ENCODE data around the gene ALKBH5. TPM values are rescaled to one million over a fixed set of nuclear protein-coding genes. Genes with fewer than 3 reads are reported as not detected.

ALKBH5 gene
- total and polyA plus RNA-seq, 9 of the 15 experiments (the other 6 are each of a cell fraction or from before 2014, with no cell fraction given) = 11.4 to 70.0 (median 47.4) TPM

DNA sequence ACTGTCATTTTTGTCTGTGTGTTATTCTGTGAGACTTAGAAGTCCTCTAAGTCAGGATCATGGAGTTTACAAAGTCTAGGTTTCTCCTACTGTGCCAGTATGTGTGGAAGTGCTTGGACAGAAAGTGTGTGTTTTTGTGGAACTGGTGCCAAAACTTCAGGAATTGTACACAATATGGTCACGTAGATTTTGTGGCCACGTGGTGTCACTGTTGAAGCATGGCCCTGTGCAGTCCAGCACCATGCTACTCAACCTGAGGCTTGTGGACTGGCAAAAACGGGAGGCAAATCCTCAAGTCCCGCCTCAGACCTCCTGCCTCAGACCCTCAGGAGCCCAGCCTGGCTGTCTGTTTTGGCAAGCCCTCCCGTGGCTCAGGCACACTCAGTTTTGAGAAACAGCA is 16.7 kb upstream of the ALKBH5 start:
- ChIA-PET CTCF (ENCODE audit: low intra/inter-chr PET ratio) (no interaction called here), POLR2A (no interaction called here)
- peaks cover 14 to 25% of the 10 kb centered on the region in 2 experiments for H3K4me1 ChIP-seq (replicated peaks in 1 of 2; ENCODE audit: control insufficient read depth in 2 of 2, insufficient read depth in 2 of 2, low read length in 2 of 2)
- H3K79me2 ChIP-seq (ENCODE audit: control insufficient read depth, insufficient read depth, low read length) = no peaks in the 10 kb centered on the region
- H2AFZ ChIP-seq (ENCODE audit: low read depth, low read length) = peak overlapping the region; percentile 65
- intact Hi-C loops (cut with micrococcal nuclease) = no loop called here
- no peak overlapping the region for H3K27ac ChIP-seq (ENCODE audit: extremely low read depth, low read depth, low read length)
- H3K9me1 ChIP-seq (ENCODE audit: control insufficient read depth, insufficient read depth, low read length) = no peaks in the 10 kb centered on the region
- ATAC-seq (peak; percentile 83), FAIRE-seq (peak; percentile 67), DNase-seq (ENCODE audit: extremely low read depth in 1 of 4, low spot score in 3 of 4) (peak in 1 of 4 experiments; percentile 51)
- no peaks in the 10 kb centered on the region for H3K36me3 ChIP-seq (ENCODE audit: control insufficient read depth, insufficient read depth, low read length)
- H3K9me3 ChIP-seq (replicated peaks; ENCODE audit: control insufficient read depth, insufficient read depth, low read depth, low read length) = no peaks in the 10 kb centered on the region; the same call in 1 of the 2 replicates
- in situ Hi-C loops (cut with MboI) = no loop called here
- no peaks in the 10 kb centered on the region for H3K27me3 ChIP-seq (ENCODE audit: control insufficient read depth in 2 of 2, insufficient read depth in 2 of 2, low read length in 2 of 2)
- 17% methylated on average over 5 of the region's 5 CpGs for WGBS (ENCODE audit: insufficient coverage, low coverage, missing lambda C conversion rate)
- no peak overlapping the region for H3K4me2 ChIP-seq (ENCODE audit: insufficient read depth, low read length)
- TF ChIP-seq CTCF (IDR thresholded peaks at IDR 0.05 in 2 of 3, conservative IDR thresholded peaks at IDR 0.05 in 1 of 3; ENCODE audit: insufficient read depth in 2 of 3, low read depth in 1 of 3, low read length in 3 of 3) (peak; percentile 49 to 52 (median 52); a peak in 5 of 6 replicates), PHB (CRISPR knock-in tag; IDR thresholded peaks at IDR 0.05) (no peak), NFIC (IDR thresholded peaks at IDR 0.05) (peak; percentile 32; the same call in 1 of the 2 replicates), TRIM28 (IDR thresholded peaks at IDR 0.05) (0 out of 2 replicates have a peak, but pooled peaks have one; percentile 53), RAD21 (CRISPR knock-in tag; conservative IDR thresholded peaks at IDR 0.05 in 1 of 2, IDR thresholded peaks at IDR 0.05 in 1 of 2) (peak in 1 of 2 experiments; percentile 53; a peak in 3 of 4 replicates), CBX3 (IDR thresholded peaks at IDR 0.05; ENCODE audit: borderline replicate concordance in 1 of 2, low read length in 2 of 2) (peak in 1 of 2 experiments; percentile 84; a peak in 1 of 3 replicates), ZNF347 (CRISPR knock-in tag; IDR thresholded peaks at IDR 0.05; ENCODE audit: low read depth) (no peak), CBX1 (IDR thresholded peaks at IDR 0.05; ENCODE audit: low read depth) (peak; percentile 51; the same call in 1 of the 2 replicates), SMC3 (conservative IDR thresholded peaks at IDR 0.05; ENCODE audit: insufficient read depth, low read depth, low read length) (0 out of 2 replicates have a peak, but pooled peaks have one; percentile 12), MAX (CRISPR knock-in tag; IDR thresholded peaks at IDR 0.05) (peak; percentile 38; the same call in 1 of the 2 replicates)
- TF ChIP-seq, protein P1, sequence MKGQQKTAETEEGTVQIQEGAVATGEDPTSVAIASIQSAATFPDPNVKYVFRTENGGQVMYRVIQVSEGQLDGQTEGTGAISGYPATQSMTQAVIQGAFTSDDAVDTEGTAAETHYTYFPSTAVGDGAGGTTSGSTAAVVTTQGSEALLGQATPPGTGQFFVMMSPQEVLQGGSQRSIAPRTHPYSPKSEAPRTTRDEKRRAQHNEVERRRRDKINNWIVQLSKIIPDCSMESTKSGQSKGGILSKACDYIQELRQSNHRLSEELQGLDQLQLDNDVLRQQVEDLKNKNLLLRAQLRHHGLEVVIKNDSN (CRISPR knock-in tag; IDR thresholded peaks at IDR 0.05) = peak; percentile 62
- BruUV-seq (replicated peaks) = no TSS peak
- no peak overlapping the region for H3K4me3 ChIP-seq
- no peaks in the 10 kb centered on the region for H4K20me1 ChIP-seq (replicated peaks; ENCODE audit: control insufficient read depth, insufficient read depth, low read length)
- H3K9ac ChIP-seq (ENCODE audit: insufficient read depth in 1 of 2, low read depth in 2 of 2, low read length in 2 of 2) = no peak overlapping the region
